ENCODE results near the gene ATXN3.

Gene ATXN3

GRCh38 chr14:92041203-92041602 is 65.2 kb downstream of the ATXN3 start:
- H3K36me3 Mint-ChIP-seq (ENCODE audit: low read depth) = peaks cover 23% of the 10 kb centered on the region
- intact Hi-C loops (cut with micrococcal nuclease) = no loop called here
- H3K9me3 Mint-ChIP-seq = no peaks in the 10 kb centered on the region
- peaks cover 27% of the 10 kb centered on the region for H3K4me1 Mint-ChIP-seq (ENCODE audit: low read depth)
- H3K4me3 Mint-ChIP-seq = no peak overlapping the region
- no peaks in the 10 kb centered on the region for H3K27me3 Mint-ChIP-seq
- no peak overlapping the region for H3K27ac Mint-ChIP-seq

GRCh38 chr14:92040431-92041051 is 65.8 kb downstream of the ATXN3 start:
- H3K9me3 Mint-ChIP-seq = no peaks in the 10 kb centered on the region
- intact Hi-C loops (cut with micrococcal nuclease) = loop anchor here (1.0 kb wide), 1 partner anchor 65 kb away; no protein-coding TSS in a partner anchor
- peaks cover 23% of the 10 kb centered on the region for H3K36me3 Mint-ChIP-seq (ENCODE audit: low read depth)
- H3K27me3 Mint-ChIP-seq = no peaks in the 10 kb centered on the region
- H3K4me3 Mint-ChIP-seq = peak overlapping the region; percentile 91
- peak overlapping the region; percentile 97 for H3K27ac Mint-ChIP-seq
- peaks cover 27% of the 10 kb centered on the region for H3K4me1 Mint-ChIP-seq (ENCODE audit: low read depth)

- Mint-ChIP-seq H3K9me3 (no peaks in the 10 kb centered on the region), H3K4me1 (ENCODE audit: low read depth) (peaks cover 27% of the 10 kb centered on the region), H3K27ac (peak within 1 kb of the TSS; percentile 97), H3K27me3 (no peaks in the 10 kb centered on the region), H3K36me3 (ENCODE audit: low read depth) (peaks cover 23% of the 10 kb centered on the region), H3K4me3 (peak within 1 kb of the TSS; percentile 91)
- intact Hi-C loops (cut with micrococcal nuclease) = loop anchor here (1.0 kb wide), 1 partner anchor 65 kb away; no protein-coding TSS in a partner anchor
These were observed 66.5 kb downstream of the ATXN3 start, which contains the start of gene TRIP11 for GRCh38 chr14:92039719-92040430. TRIP11 (minus strand) TSS chr14:92040059; CDS start chr14:92039685, 374 bp downstream.

- Mint-ChIP-seq H3K27ac (peak overlapping the region; percentile 97), H3K4me1 (ENCODE audit: low read depth) (peaks cover 27% of the 10 kb centered on the region), H3K36me3 (ENCODE audit: low read depth) (peaks cover 23% of the 10 kb centered on the region), H3K27me3 (no peaks in the 10 kb centered on the region), H3K9me3 (no peaks in the 10 kb centered on the region), H3K4me3 (peak overlapping the region; percentile 91)
- intact Hi-C loops (cut with micrococcal nuclease) = no loop called here
These were observed 67.2 kb downstream of the ATXN3 start for GRCh38 chr14:92039063-92039718.

GRCh38 chr14:92037989-92038388 is 68.4 kb downstream of the ATXN3 start:
- Mint-ChIP-seq H3K27ac (no peak overlapping the region), H3K9me3 (no peaks in the 10 kb centered on the region), H3K4me1 (ENCODE audit: low read depth) (peaks cover 36% of the 10 kb centered on the region), H3K27me3 (no peaks in the 10 kb centered on the region), H3K4me3 (peak overlapping the region; percentile 91), H3K36me3 (ENCODE audit: low read depth) (peaks cover 24% of the 10 kb centered on the region)
- intact Hi-C loops (cut with micrococcal nuclease) = no loop called here

GRCh38 chr14:92035890-92036289 is 70.5 kb downstream of the ATXN3 start:
- no peaks in the 10 kb centered on the region for H3K9me3 Mint-ChIP-seq
- no peak overlapping the region for H3K27ac Mint-ChIP-seq
- intact Hi-C loops (cut with micrococcal nuclease) = no loop called here
- H3K4me1 Mint-ChIP-seq (ENCODE audit: low read depth) = peaks cover 36% of the 10 kb centered on the region
- no peak overlapping the region for H3K4me3 Mint-ChIP-seq
- H3K36me3 Mint-ChIP-seq (ENCODE audit: low read depth) = peaks cover 45% of the 10 kb centered on the region
- no peaks in the 10 kb centered on the region for H3K27me3 Mint-ChIP-seq

GRCh38 chr14:92033906-92034687 is 72.3 kb downstream of the ATXN3 start:
- H3K36me3 Mint-ChIP-seq (ENCODE audit: low read depth) = peaks cover 46% of the 10 kb centered on the region

GRCh38 chr14:92033433-92033832 is 72.9 kb downstream of the ATXN3 start:
- Mint-ChIP-seq H3K9me3 (no peaks in the 10 kb centered on the region), H3K4me1 (ENCODE audit: low read depth) (peaks cover 31% of the 10 kb centered on the region), H3K4me3 (no peak overlapping the region), H3K27me3 (no peaks in the 10 kb centered on the region), H3K36me3 (ENCODE audit: low read depth) (peaks cover 48% of the 10 kb centered on the region), H3K27ac (peak overlapping the region; percentile 28)
- intact Hi-C loops (cut with micrococcal nuclease) = no loop called here

More at GRCh38 chr14:92033906-92034687, 72.3 kb downstream of the ATXN3 start:
- H3K9me3 Mint-ChIP-seq = no peaks in the 10 kb centered on the region
- intact Hi-C loops (cut with micrococcal nuclease) = no loop called here
- peak overlapping the region; percentile 28 for H3K27ac Mint-ChIP-seq
- H3K4me3 Mint-ChIP-seq = no peak overlapping the region
- H3K27me3 Mint-ChIP-seq = no peaks in the 10 kb centered on the region
- H3K4me1 Mint-ChIP-seq (ENCODE audit: low read depth) = peaks cover 36% of the 10 kb centered on the region

- no peaks in the 10 kb centered on the region for H3K27me3 Mint-ChIP-seq
- peaks cover 69% of the 10 kb centered on the region for H3K36me3 Mint-ChIP-seq (ENCODE audit: low read depth)
- H3K4me3 Mint-ChIP-seq = no peak overlapping the region
- intact Hi-C loops (cut with micrococcal nuclease) = no loop called here
- no peaks in the 10 kb centered on the region for H3K9me3 Mint-ChIP-seq
- H3K27ac Mint-ChIP-seq = peak overlapping the region; percentile 1
- H3K4me1 Mint-ChIP-seq (ENCODE audit: low read depth) = peaks cover 13% of the 10 kb centered on the region
These were observed 79.7 kb downstream of the ATXN3 start for GRCh38 chr14:92026548-92027190.

GRCh38 chr14:92022036-92022435 is 84.3 kb downstream of the ATXN3 start:
- Mint-ChIP-seq H3K27me3 (no peaks in the 10 kb centered on the region), H3K27ac (no peak overlapping the region), H3K4me3 (no peak overlapping the region), H3K4me1 (ENCODE audit: low read depth) (peaks cover 6% of the 10 kb centered on the region), H3K36me3 (ENCODE audit: low read depth) (peaks cover 60% of the 10 kb centered on the region), H3K9me3 (no peaks in the 10 kb centered on the region)
- intact Hi-C loops (cut with micrococcal nuclease) = no loop called here

GRCh38 chr14:92021523-92021922 is 84.9 kb downstream of the ATXN3 start:
- no peaks in the 10 kb centered on the region for H3K9me3 Mint-ChIP-seq
- H3K4me1 Mint-ChIP-seq (ENCODE audit: low read depth) = peaks cover 3% of the 10 kb centered on the region
- H3K4me3 Mint-ChIP-seq = no peak overlapping the region
- H3K27ac Mint-ChIP-seq = no peak overlapping the region
- no peaks in the 10 kb centered on the region for H3K27me3 Mint-ChIP-seq
- intact Hi-C loops (cut with micrococcal nuclease) = no loop called here
- peaks cover 59% of the 10 kb centered on the region for H3K36me3 Mint-ChIP-seq (ENCODE audit: low read depth)

- H3K4me1 Mint-ChIP-seq (ENCODE audit: low read depth) = no peaks in the 10 kb centered on the region
- H3K4me3 Mint-ChIP-seq = no peak overlapping the region
- H3K36me3 Mint-ChIP-seq (ENCODE audit: low read depth) = peaks cover 75% of the 10 kb centered on the region
- H3K9me3 Mint-ChIP-seq = no peaks in the 10 kb centered on the region
- intact Hi-C loops (cut with micrococcal nuclease) = no loop called here
- no peaks in the 10 kb centered on the region for H3K27me3 Mint-ChIP-seq
- H3K27ac Mint-ChIP-seq = no peak overlapping the region
These were observed 92.3 kb downstream of the ATXN3 start for GRCh38 chr14:92014040-92014439.

- no peaks in the 10 kb centered on the region for H3K4me1 Mint-ChIP-seq (ENCODE audit: low read depth)
- intact Hi-C loops (cut with micrococcal nuclease) = no loop called here
- peaks cover 84% of the 10 kb centered on the region for H3K36me3 Mint-ChIP-seq (ENCODE audit: low read depth)
- no peak overlapping the region for H3K27ac Mint-ChIP-seq
- no peaks in the 10 kb centered on the region for H3K9me3 Mint-ChIP-seq
- no peak overlapping the region for H3K4me3 Mint-ChIP-seq
- H3K27me3 Mint-ChIP-seq = no peaks in the 10 kb centered on the region
These were observed 94.1 kb downstream of the ATXN3 start for GRCh38 chr14:92012121-92012748.

Data from dendritic cell treated with granulocyte-macrophage colony-stimulating factor and Interleukin-4, amounts not matched to agents 40 ng/mL and 50 ng/mL, for 4 days (primary cell).